ENCODE measurements around the gene SMCO2. TPM values are rescaled to one million over a fixed set of nuclear protein-coding genes. Genes with fewer than 3 reads are reported as not detected.

The SMCO2 gene
- polyA plus RNA-seq, 3 donors = 17.4 TPM; not detected in 2

DNA sequence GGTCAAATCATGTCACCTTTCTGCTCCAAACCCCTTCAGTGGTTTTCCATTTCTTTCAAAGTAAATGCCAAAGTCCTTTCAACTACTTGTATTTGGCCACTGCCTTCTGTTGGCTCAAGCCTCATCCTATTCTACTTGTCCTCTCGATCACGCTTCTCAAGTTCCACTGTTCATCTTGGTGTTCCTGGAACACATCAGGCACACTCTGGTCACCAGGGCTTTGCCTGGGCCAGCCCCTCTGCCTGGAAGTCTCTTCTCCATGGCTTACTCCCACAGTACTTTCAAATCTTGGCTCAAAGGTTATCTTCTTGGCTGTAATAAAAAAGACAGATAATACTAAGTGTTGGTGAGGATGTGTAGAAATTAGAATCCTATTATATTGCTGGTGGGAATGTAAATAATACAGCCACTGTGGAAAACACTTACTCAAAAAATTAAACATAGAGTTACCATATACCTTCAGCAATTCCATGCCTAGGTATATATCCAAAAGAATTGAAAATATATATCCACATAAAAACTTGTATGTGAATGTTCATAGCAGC lies 60.2 kb downstream of the SMCO2 start:
- no peaks in the 10 kb centered on the region for H3K4me1 ChIP-seq (ENCODE audit: control insufficient read depth in 1 of 2, insufficient read depth in 2 of 2, low read length in 2 of 2)

DNA sequence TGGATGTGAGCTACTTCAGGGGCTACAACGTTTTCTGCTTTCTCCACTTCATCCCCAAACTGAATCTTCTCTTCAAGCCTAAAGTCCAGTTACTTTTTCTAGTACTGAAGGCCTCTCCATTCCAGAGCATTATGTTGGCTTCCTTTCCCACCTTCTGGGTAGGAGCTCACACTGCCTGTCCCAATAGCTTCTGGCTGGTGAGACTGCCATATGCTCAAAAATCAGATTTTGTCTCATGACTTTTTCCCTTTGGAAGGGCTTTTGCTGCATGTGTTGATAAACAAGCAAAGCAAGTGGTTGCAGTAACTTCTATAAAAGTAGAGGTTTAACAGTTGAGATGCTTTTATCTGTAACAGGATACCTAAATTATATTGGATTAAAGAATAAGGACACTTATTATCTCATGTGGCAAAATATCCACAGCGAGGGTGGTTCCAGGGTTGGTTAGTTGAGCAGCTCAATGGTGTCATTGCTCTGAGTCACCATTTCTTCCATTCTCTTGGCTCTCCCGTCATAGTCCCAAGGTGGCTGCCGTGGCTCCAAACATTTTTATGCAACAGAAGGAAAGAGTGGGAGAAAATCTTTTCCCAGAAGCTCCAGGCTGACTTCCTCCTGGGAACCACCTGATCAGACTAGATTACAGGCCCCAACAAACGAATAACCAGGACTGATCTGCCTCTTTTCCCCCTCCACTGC lies 62.3 kb downstream of the SMCO2 start:
- TF ChIP-seq, protein P1, sequence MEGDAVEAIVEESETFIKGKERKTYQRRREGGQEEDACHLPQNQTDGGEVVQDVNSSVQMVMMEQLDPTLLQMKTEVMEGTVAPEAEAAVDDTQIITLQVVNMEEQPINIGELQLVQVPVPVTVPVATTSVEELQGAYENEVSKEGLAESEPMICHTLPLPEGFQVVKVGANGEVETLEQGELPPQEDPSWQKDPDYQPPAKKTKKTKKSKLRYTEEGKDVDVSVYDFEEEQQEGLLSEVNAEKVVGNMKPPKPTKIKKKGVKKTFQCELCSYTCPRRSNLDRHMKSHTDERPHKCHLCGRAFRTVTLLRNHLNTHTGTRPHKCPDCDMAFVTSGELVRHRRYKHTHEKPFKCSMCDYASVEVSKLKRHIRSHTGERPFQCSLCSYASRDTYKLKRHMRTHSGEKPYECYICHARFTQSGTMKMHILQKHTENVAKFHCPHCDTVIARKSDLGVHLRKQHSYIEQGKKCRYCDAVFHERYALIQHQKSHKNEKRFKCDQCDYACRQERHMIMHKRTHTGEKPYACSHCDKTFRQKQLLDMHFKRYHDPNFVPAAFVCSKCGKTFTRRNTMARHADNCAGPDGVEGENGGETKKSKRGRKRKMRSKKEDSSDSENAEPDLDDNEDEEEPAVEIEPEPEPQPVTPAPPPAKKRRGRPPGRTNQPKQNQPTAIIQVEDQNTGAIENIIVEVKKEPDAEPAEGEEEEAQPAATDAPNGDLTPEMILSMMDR (IDR thresholded peaks at IDR 0.05) = no peak
- Histone ChIP-seq H3K27ac (ENCODE audit: low read depth in 1 of 2, low read length in 2 of 2) (no peak overlapping the region), H3K4me2 (replicated peaks; ENCODE audit: extremely low read depth, low read length, poor library complexity, severe bottlenecking) (no peak overlapping the region), H3K9ac (ENCODE audit: insufficient read depth, low read length, poor library complexity, severe bottlenecking) (no peak overlapping the region), H2AFZ (ENCODE audit: insufficient read depth, low read depth, low read length, poor library complexity, severe bottlenecking) (no peak overlapping the region), H3K27me3 (ENCODE audit: control insufficient read depth in 2 of 2, insufficient read depth in 2 of 2, low read length in 2 of 2) (no peaks in the 10 kb centered on the region), H3K4me3 (replicated peaks in 1 of 3; ENCODE audit: low read depth in 2 of 3, low read length in 3 of 3) (no peak overlapping the region), H4K20me1 (ENCODE audit: insufficient read depth, low read length) (no peaks in the 10 kb centered on the region), H3K9me3 (replicated peaks in 1 of 2; ENCODE audit: control insufficient read depth in 1 of 2, insufficient read depth in 1 of 2, low read length in 2 of 2) (no peaks in the 10 kb centered on the region), H3K4me1 (ENCODE audit: control insufficient read depth in 1 of 2, insufficient read depth in 2 of 2, low read length in 2 of 2) (no peaks in the 10 kb centered on the region), H3K79me2 (ENCODE audit: insufficient read depth, low read length) (no peaks in the 10 kb centered on the region), H3K36me3 (replicated peaks in 1 of 2; ENCODE audit: control insufficient read depth in 1 of 2, insufficient read depth in 2 of 2, low read length in 2 of 2) (no peaks in the 10 kb centered on the region)
- H3K27ac Mint-ChIP-seq = no peak overlapping the region
- intact Hi-C loops (cut with micrococcal nuclease) = no loop called here
- 82% methylated on average over 2 of the region's 5 CpGs for WGBS (ENCODE audit: insufficient coverage)
- peaks cover 0 to 8% (median 1%) of the 10 kb centered on the region in 7 donors for H3K9me3 Mint-ChIP-seq
- H3K27me3 Mint-ChIP-seq (ENCODE audit: low read depth in 3 of 3) = no peaks in the 10 kb centered on the region
- no peak overlapping the region for H3K4me3 Mint-ChIP-seq
- no peak for DNase-seq
- H3K36me3 Mint-ChIP-seq = no peaks in the 10 kb centered on the region
- H3K4me1 Mint-ChIP-seq = no peaks in the 10 kb centered on the region

More for the DNA sequence above, 60.2 kb downstream of the SMCO2 start:
- no peak overlapping the region for H3K4me2 ChIP-seq (replicated peaks; ENCODE audit: extremely low read depth, low read length, poor library complexity, severe bottlenecking)
- no peaks in the 10 kb centered on the region for H3K79me2 ChIP-seq (ENCODE audit: insufficient read depth, low read length)
- Mint-ChIP-seq H3K4me3 (no peak overlapping the region), H3K4me1 (no peaks in the 10 kb centered on the region), H3K9me3 (peaks cover 0 to 8% (median 2%) of the 10 kb centered on the region in 7 donors), H3K27ac (no peak overlapping the region), H3K36me3 (no peaks in the 10 kb centered on the region), H3K27me3 (ENCODE audit: low read depth in 3 of 3) (no peaks in the 10 kb centered on the region)
- no peak overlapping the region for H3K9ac ChIP-seq (ENCODE audit: insufficient read depth, low read length, poor library complexity, severe bottlenecking)
- no peak overlapping the region for H3K27ac ChIP-seq (ENCODE audit: low read depth in 1 of 2, low read length in 2 of 2)
- 94% methylated on average over 2 of the region's 2 CpGs for WGBS (ENCODE audit: insufficient coverage)
- intact Hi-C loops (cut with micrococcal nuclease) = no loop called here
- H3K36me3 ChIP-seq (replicated peaks in 1 of 2; ENCODE audit: control insufficient read depth in 1 of 2, insufficient read depth in 2 of 2, low read length in 2 of 2) = no peaks in the 10 kb centered on the region
- TF ChIP-seq, protein P1 (IDR thresholded peaks at IDR 0.05) = no peak
- H4K20me1 ChIP-seq (ENCODE audit: insufficient read depth, low read length) = no peaks in the 10 kb centered on the region
- H3K4me3 ChIP-seq (replicated peaks in 1 of 3; ENCODE audit: low read depth in 2 of 3, low read length in 3 of 3) = no peak overlapping the region
- no peaks in the 10 kb centered on the region for H3K27me3 ChIP-seq (ENCODE audit: control insufficient read depth in 2 of 2, insufficient read depth in 2 of 2, low read length in 2 of 2)
- no peaks in the 10 kb centered on the region for H3K9me3 ChIP-seq (replicated peaks in 1 of 2; ENCODE audit: control insufficient read depth in 1 of 2, insufficient read depth in 1 of 2, low read length in 2 of 2)
- no peak for DNase-seq
- H2AFZ ChIP-seq (ENCODE audit: insufficient read depth, low read depth, low read length, poor library complexity, severe bottlenecking) = no peak overlapping the region
